Suprapubic skin (tissue), 4 donors: ENCODE data around the gene TENM3. TPM values are rescaled to one million over a fixed set of nuclear protein-coding genes. Genes with fewer than 3 reads are reported as not detected.
"Not testable (repeated sequence)": the region's sequence is repeated elsewhere in the genome, so short reads cannot be mapped to it uniquely, and the experiment has no call there.

Experiments
- DNase-seq, 2 donors: peaks; one replicate each; pipeline ENCODE4 v3.0.0-alpha.2; 2019; ENCODE audit warnings: low spot score in 2 of 2
- H3K27ac ChIP-seq: fragments of 200-600 bp; sonication (generic); one replicate; pipeline ENCODE4 v1.5.1; 2019
- H3K27me3 ChIP-seq: fragments of 200-600 bp; sonication (generic); one replicate; pipeline ENCODE4 v1.5.1; 2019
- H3K36me3 ChIP-seq: fragments of 200-600 bp; sonication (generic); one replicate; pipeline ENCODE4 v1.5.1; 2019
- H3K4me1 ChIP-seq: fragments of 200-600 bp; sonication (generic); one replicate; pipeline ENCODE4 v1.5.1; 2019
- H3K4me3 ChIP-seq: fragments of 200-600 bp; sonication (generic); one replicate; pipeline ENCODE4 v1.5.1; 2019; ENCODE audit warnings: mild to moderate bottlenecking
- H3K9me3 ChIP-seq: fragments of 200-600 bp; sonication (generic); one replicate; pipeline ENCODE4 v1.5.1; 2019
- CTCF ChIP-seq, 2 donors: fragments of 200-600 bp in 1 of 2; fragments of 450-650 bp in 1 of 2; sonication (generic) in 1 of 2; IDR thresholded peaks; one replicate each; pipeline ENCODE4 v1.5.1; 2016 to 2019; ENCODE audit warnings: antibody characterized with exemption in 2 of 2, mild to moderate bottlenecking in 1 of 2, moderate library complexity in 1 of 2
- EP300 ChIP-seq: sonication (generic); formaldehyde crosslinking; IDR thresholded peaks from one replicate; pipeline ENCODE4 v1.6.1; 2017; ENCODE audit warnings: antibody characterized with exemption
- POLR2A ChIP-seq, 2 donors: fragments of 450-650 bp; IDR thresholded peaks; one replicate each; pipeline ENCODE4 v1.6.1; 2017; ENCODE audit warnings: antibody characterized with exemption in 2 of 2, mild to moderate bottlenecking in 2 of 2, moderate library complexity in 2 of 2
- POLR2AphosphoS5 ChIP-seq, 3 donors: sonication (generic); formaldehyde crosslinking; IDR thresholded peaks; one replicate each; pipeline ENCODE4 v1.6.1; 2017; ENCODE audit warnings: antibody characterized with exemption in 3 of 3
- WGBS: methylation state at CpG from one replicate; pipeline ENCODE4 v1.1.5; 2018; 5-methylcytosine and 5-hydroxymethylcytosine counted together
- total RNA-seq, 4 donors: library from RNA; depleted of rRNA; stranded (reverse); fragments of >200 nt; gene quantifications; one replicate each; pipeline ENCODE4 v1.1.0, GENCODE V29; 2016

The TENM3 gene
- total RNA-seq: 1 to 10 TPM in 3 of 4 donors, under 1 TPM in 1; 0.81 to 2.9 (median 1.8) TPM

DNA sequence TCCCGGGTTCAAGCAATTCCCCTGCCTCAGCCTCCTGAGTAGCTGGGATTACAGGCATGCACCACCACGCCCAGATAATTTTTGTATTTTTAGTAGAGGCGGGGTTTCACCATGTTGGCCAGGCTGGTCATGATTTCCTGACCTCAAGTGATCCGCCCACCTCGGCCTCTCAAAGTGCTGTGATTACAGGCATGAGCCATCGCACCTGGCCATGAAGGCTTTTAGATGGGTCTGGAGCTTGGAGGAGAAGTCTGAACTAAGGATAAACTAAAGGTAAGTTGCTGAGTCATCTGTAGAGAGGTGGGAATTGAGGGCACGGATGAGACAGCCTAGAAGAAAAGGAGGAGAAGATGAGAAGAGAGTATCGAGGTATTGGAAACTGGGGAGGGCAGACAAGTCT lies at the start of gene TENM3:
TENM3 (plus strand) TSS at position 199 of the 400 bp plus-strand sequence. CDS start 80,619 bp downstream, outside the sequence.
- not testable (repeated sequence) for H3K4me3 ChIP-seq, H3K36me3 ChIP-seq, H3K27ac ChIP-seq, DNase-seq, H3K9me3 ChIP-seq, H3K27me3 ChIP-seq
- WGBS: 95% methylated on average over 8 of the region's 8 CpGs
- peaks cover 11% of the 10 kb centered on the region for H3K4me1 ChIP-seq

DNA sequence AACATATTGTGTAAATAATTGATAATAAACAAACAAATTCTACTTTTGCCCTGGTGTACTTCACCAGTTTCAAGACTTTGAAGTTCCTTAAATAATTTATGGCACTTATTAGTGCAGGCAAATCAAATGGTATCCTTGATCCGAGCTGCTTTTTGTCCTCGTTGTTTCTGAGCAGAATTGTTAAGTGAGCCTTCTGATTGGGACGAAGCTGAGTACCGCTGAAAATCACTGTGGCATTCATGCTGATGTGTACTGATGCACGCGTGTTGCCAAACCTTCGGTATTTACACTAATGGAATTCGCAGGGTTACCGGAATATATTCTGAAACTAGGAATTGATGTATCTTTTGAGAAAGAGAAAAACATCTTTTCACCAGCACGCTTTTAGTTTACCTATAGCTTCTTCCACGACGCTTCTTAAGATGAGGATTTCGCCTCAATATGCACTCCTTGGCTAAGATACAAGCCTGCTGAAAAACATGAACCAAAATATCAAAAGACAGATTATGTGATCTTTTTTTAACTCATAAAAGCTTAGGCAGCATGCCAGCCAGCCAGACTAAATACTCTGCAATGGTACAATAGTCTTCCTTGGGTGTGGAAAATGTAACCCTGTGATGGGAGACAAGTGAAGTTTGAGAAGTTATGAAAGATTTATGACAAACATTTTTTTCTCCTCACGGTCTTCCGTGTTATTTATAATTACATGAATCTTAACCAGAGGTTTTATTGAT lies 48.9 kb upstream of the TENM3 start:
- Histone ChIP-seq H3K4me1 (no peaks in the 10 kb centered on the region), H3K4me3 (no peak overlapping the region), H3K27me3 (peaks cover 2% of the 10 kb centered on the region), H3K9me3 (no peaks in the 10 kb centered on the region), H3K36me3 (no peaks in the 10 kb centered on the region), H3K27ac (no peak overlapping the region)
- no peak for TF ChIP-seq CTCF (IDR thresholded peaks at IDR 0.05)
- 45% methylated on average over 15 of the region's 15 CpGs for WGBS
- no peak for DNase-seq

DNA sequence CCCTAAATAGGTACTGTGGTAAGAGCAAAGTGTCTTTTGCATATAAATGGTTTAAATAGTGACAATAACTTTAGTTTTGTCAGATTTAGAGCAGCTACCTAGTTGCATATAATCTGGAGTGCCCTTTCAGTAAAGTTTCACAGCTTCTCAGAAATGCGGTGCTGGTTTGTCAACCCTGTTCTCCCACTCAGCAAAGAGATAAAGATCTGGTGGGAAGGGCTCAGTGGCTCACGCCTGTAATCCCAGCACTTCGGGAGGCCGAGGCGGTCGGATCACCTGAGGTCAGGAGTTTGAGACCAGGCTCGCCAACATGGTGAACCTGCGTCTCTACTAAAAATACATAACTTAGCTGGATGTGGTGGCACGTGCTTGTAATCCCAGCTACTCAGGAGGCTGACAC lies 45.6 kb upstream of the TENM3 start:
- WGBS: 89% methylated on average over 9 of the region's 9 CpGs
- peaks cover 2% of the 10 kb centered on the region for H3K27me3 ChIP-seq
- H3K4me3 ChIP-seq: no peak overlapping the region
- no peaks in the 10 kb centered on the region for H3K9me3 ChIP-seq
- H3K27ac ChIP-seq: no peak overlapping the region
- no peak for TF ChIP-seq EP300
- no peak for TF ChIP-seq CTCF (IDR thresholded peaks at IDR 0.05)
- no peak for TF ChIP-seq POLR2A (IDR thresholded peaks at IDR 0.05)
- TF ChIP-seq POLR2AphosphoS5 (IDR thresholded peaks at IDR 0.05): no peak
- no peaks in the 10 kb centered on the region for H3K36me3 ChIP-seq
- no peaks in the 10 kb centered on the region for H3K4me1 ChIP-seq
- DNase-seq: no peak

DNA sequence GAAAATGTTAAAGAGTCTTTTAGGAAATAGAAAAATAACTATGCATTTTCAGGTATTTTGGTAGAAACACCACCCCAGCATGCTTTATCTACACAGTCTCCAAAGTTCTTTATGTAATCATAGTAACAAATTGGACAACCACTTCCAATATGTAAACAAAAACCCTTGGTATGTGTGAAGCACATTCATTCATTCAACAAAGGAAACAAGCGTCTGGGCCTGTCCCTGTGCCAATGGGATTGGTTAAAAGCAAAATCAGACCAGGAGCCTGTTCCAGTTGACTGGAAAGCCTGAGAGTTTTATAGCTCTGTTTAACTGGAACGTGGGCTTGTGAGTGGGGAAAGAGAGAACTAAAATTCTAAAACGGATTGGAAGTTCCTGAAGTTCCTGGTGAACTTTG lies 41.3 kb upstream of the TENM3 start:
- Histone ChIP-seq H3K27ac (no peak overlapping the region), H3K36me3 (no peaks in the 10 kb centered on the region), H3K4me1 (no peaks in the 10 kb centered on the region), H3K27me3 (no peaks in the 10 kb centered on the region), H3K9me3 (no peaks in the 10 kb centered on the region), H3K4me3 (no peak overlapping the region)
- TF ChIP-seq POLR2A (IDR thresholded peaks at IDR 0.05) (no peak), POLR2AphosphoS5 (IDR thresholded peaks at IDR 0.05) (no peak), EP300 (no peak), CTCF (IDR thresholded peaks at IDR 0.05) (no peak)
- DNase-seq: no peak
- WGBS: 50% methylated on average over 3 of the region's 3 CpGs

- no peak overlapping the region for H3K27ac ChIP-seq
- no peaks in the 10 kb centered on the region for H3K9me3 ChIP-seq
- TF ChIP-seq EP300 (no peak), POLR2AphosphoS5 (IDR thresholded peaks at IDR 0.05) (no peak), POLR2A (IDR thresholded peaks at IDR 0.05) (no peak), CTCF (IDR thresholded peaks at IDR 0.05) (no peak)
- DNase-seq: no peak
- H3K4me1 ChIP-seq: no peaks in the 10 kb centered on the region
- no peaks in the 10 kb centered on the region for H3K36me3 ChIP-seq
- H3K4me3 ChIP-seq: no peak overlapping the region
- 83% methylated on average over 8 of the region's 8 CpGs for WGBS
- no peaks in the 10 kb centered on the region for H3K27me3 ChIP-seq
These were observed 40.6 kb upstream of the TENM3 start for GRCh38 chr4:182202650-182203049.
